ENCODE results near the gene ERO1B.
A peak's percentile ranks its signal among the peaks of the same experiment; 100 is the strongest.

ERO1B gene

GRCh38 chr1:236185687-236186086, 96.1 kb downstream of the ERO1B start:
- TF ChIP-seq CTCF (IDR thresholded peaks at IDR 0.05; ENCODE audit: low read depth, low read length, missing control alignments), result no peak
- DNase-seq (ENCODE audit: extremely low read depth, low read depth), result no peak
- H3K4me3 ChIP-seq (replicated peaks; ENCODE audit: low read depth, low read length), result no peak overlapping the region

- peak; percentile 29 for DNase-seq (ENCODE audit: extremely low read depth, low read depth)
- no peak overlapping the region for H3K4me3 ChIP-seq (replicated peaks; ENCODE audit: low read depth, low read length)
- no peak for TF ChIP-seq CTCF (IDR thresholded peaks at IDR 0.05; ENCODE audit: low read depth, low read length, missing control alignments)
Measured at GRCh38 chr1:236181059-236181458, 100.7 kb downstream of the ERO1B start.

- no peak for DNase-seq (ENCODE audit: extremely low read depth, low read depth)
- no peak overlapping the region for H3K4me3 ChIP-seq (replicated peaks; ENCODE audit: low read depth, low read length)
- TF ChIP-seq CTCF (IDR thresholded peaks at IDR 0.05; ENCODE audit: low read depth, low read length, missing control alignments), result no peak
Measured at GRCh38 chr1:236179634-236180033, 102.1 kb downstream of the ERO1B start.

GRCh38 chr1:236176337-236177336, 105.1 kb downstream of the ERO1B start:
- DNase-seq (ENCODE audit: extremely low read depth, low read depth), result no peak
- H3K4me3 ChIP-seq (replicated peaks; ENCODE audit: low read depth, low read length), result no peak overlapping the region
- no peak for TF ChIP-seq CTCF (IDR thresholded peaks at IDR 0.05; ENCODE audit: low read depth, low read length, missing control alignments)

GRCh38 chr1:236175642-236176336, 106.0 kb downstream of the ERO1B start:
- H3K4me3 ChIP-seq (replicated peaks; ENCODE audit: low read depth, low read length), result no peak overlapping the region
- DNase-seq (ENCODE audit: extremely low read depth, low read depth), result no peak
- TF ChIP-seq CTCF (IDR thresholded peaks at IDR 0.05; ENCODE audit: low read depth, low read length, missing control alignments), result no peak

GRCh38 chr1:236173174-236173767, 108.5 kb downstream of the ERO1B start:
- no peak overlapping the region for H3K4me3 ChIP-seq (replicated peaks; ENCODE audit: low read depth, low read length)
- no peak for DNase-seq (ENCODE audit: extremely low read depth, low read depth)
- TF ChIP-seq CTCF (IDR thresholded peaks at IDR 0.05; ENCODE audit: low read depth, low read length, missing control alignments), result no peak

All from HFF-Myc (cell line).